ENCODE data around the gene CAMK2G. TPM values are rescaled to one million over a fixed set of nuclear protein-coding genes. Genes with fewer than 3 reads are reported as not detected.

CAMK2G gene
- total and polyA plus RNA-seq, 9 donors, result 9.8 to 42.9 (median 16.7) TPM

- H3K36me3 ChIP-seq, result no peaks in the 10 kb centered on the region
Measured at GRCh38 chr10:73810358-73810734, 64.0 kb downstream of the CAMK2G start.

DNA sequence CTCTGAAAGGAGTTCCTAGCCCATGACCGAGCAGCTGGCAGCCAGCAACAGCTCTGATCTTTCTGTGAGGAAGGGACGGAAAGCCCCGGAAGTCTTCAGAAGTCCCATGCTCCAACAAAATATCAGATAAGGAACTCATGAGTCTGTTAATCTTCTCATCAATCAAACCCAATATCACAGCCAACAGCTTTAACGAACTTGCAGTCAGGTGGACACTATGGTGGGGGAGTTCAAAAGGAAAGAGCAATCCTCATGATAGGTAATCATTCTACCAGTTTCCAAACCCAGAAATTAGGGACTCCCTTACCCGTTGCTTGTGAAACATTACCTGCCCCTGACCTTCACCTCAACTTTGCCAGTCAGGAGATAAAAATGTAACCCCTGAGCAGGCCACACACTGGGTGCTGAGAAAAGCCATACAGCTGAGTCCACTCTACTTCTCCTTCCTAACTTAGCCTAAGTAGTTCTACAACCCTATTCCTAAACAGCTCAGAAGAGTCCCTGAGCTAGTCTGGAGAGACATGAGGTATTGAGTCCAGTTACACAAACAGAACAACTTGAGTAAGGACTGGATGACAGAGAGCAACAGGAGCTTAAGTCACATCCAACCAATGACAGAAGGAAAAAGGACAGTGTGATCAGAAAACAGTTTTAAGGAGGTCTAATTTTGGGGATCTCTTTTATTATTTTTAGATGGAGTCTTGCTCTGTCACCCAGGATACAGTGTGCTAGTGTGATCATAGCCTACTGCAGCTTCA, 65.1 kb downstream of the CAMK2G start:
- no peak overlapping the region for H3K27ac ChIP-seq
- intact Hi-C loops (cut with DNase I), result no loop called here
- no peak for TF ChIP-seq EP300 (IDR thresholded peaks at IDR 0.05)
- H3K36me3 ChIP-seq, result no peaks in the 10 kb centered on the region
- H3K9me3 ChIP-seq, result no peaks in the 10 kb centered on the region
- no peaks in the 10 kb centered on the region for H3K27me3 ChIP-seq
- no peaks in the 10 kb centered on the region for H3K4me1 ChIP-seq (ENCODE audit: insufficient read depth)
- no peak for DNase-seq
- H3K4me3 ChIP-seq, result no peak overlapping the region
- 59 to 78% (median 60%) methylated on average over 5 of the region's 5 CpGs for WGBS, 3 donors

More at GRCh38 chr10:73810358-73810734, 64.0 kb downstream of the CAMK2G start:
- intact Hi-C loops (cut with DNase I), result no loop called here
- Histone ChIP-seq H3K9me3 (no peaks in the 10 kb centered on the region), H3K4me3 (peak overlapping the region; percentile 90), H3K27ac (peak overlapping the region in 1 of 2 donors; percentile 76), H3K27me3 (no peaks in the 10 kb centered on the region), H3K4me1 (ENCODE audit: insufficient read depth) (no peaks in the 10 kb centered on the region)
- DNase-seq, result no peak
- TF ChIP-seq, protein P1, sequence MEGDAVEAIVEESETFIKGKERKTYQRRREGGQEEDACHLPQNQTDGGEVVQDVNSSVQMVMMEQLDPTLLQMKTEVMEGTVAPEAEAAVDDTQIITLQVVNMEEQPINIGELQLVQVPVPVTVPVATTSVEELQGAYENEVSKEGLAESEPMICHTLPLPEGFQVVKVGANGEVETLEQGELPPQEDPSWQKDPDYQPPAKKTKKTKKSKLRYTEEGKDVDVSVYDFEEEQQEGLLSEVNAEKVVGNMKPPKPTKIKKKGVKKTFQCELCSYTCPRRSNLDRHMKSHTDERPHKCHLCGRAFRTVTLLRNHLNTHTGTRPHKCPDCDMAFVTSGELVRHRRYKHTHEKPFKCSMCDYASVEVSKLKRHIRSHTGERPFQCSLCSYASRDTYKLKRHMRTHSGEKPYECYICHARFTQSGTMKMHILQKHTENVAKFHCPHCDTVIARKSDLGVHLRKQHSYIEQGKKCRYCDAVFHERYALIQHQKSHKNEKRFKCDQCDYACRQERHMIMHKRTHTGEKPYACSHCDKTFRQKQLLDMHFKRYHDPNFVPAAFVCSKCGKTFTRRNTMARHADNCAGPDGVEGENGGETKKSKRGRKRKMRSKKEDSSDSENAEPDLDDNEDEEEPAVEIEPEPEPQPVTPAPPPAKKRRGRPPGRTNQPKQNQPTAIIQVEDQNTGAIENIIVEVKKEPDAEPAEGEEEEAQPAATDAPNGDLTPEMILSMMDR (IDR thresholded peaks at IDR 0.05), result no peak
- TF ChIP-seq EP300 (IDR thresholded peaks at IDR 0.05) (no peak), POLR2A (IDR thresholded peaks at IDR 0.05) (no peak)
- 66 to 69% (median 66%) methylated on average over 7 of the region's 7 CpGs for whole genome bisulfite sequencing, 3 donors

DNA sequence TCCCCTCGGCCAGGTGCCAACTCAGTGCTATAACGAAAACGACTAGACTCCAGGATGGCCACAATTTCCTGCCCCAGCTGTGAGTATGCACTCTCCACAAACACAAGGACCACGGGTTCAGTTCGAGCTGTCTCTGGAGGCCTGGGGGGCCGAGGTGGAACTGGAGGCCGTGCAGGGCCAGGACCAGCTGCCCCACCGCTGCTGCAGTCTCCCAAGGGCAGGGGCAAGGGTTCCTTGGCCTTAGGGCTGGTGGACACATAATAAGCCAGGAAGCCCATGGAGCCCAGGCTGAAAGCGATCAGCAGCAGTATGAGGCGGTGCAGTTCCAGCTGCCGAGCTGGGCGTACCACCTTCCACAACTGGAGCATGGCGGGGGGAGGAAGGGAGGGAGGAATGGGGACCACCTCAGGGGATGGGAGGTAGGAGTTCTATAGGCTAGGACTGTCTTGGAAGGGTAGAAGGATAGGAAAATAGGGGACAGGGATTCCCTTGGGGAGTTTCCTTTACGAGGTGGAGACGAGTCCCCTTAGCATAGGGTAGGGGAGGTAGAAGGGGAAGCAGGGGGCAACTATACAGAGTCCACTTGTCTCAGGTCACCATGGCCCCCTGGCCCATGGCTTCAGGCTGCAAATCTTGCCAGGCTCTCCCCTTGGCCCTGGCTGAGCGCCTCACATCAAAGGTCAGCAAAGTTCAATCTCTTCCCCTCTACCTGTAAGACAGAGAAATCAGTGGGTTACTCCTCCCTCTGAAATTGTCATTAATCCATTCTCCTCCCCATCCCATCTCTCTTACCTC, 66.1 kb downstream of the CAMK2G start:
- 88 to 92% (median 92%) methylated on average over 16 of the region's 16 CpGs for WGBS, 3 donors
- Histone ChIP-seq H3K27ac (no peak overlapping the region), H3K36me3 (no peaks in the 10 kb centered on the region), H3K27me3 (no peaks in the 10 kb centered on the region), H3K4me3 (no peak overlapping the region), H3K4me1 (ENCODE audit: insufficient read depth) (no peaks in the 10 kb centered on the region), H3K9me3 (no peaks in the 10 kb centered on the region)
- intact Hi-C loops (cut with DNase I), result no loop called here
- TF ChIP-seq, protein P1 (IDR thresholded peaks at IDR 0.05), result no peak
- no peak for TF ChIP-seq EP300 (IDR thresholded peaks at IDR 0.05)
- TF ChIP-seq POLR2A (IDR thresholded peaks at IDR 0.05), result no peak
- no peak for DNase-seq

GRCh38 chr10:73807471-73807870, 66.9 kb downstream of the CAMK2G start:
- Histone ChIP-seq H3K4me3 (no peak overlapping the region), H3K4me1 (ENCODE audit: insufficient read depth) (no peaks in the 10 kb centered on the region), H3K27ac (no peak overlapping the region), H3K9me3 (no peaks in the 10 kb centered on the region), H3K36me3 (no peaks in the 10 kb centered on the region), H3K27me3 (no peaks in the 10 kb centered on the region)
- intact Hi-C loops (cut with DNase I), result no loop called here
- DNase-seq, result no peak
- no peak for TF ChIP-seq EP300 (IDR thresholded peaks at IDR 0.05)
- no peak for TF ChIP-seq POLR2A (IDR thresholded peaks at IDR 0.05)
- TF ChIP-seq, protein P1 (IDR thresholded peaks at IDR 0.05), result no peak
- WGBS, 3 donors, result 92 to 96% (median 96%) methylated on average over 14 of the region's 14 CpGs

Measured in ovary (tissue), 9 donors.